AG04450 (cell line): ENCODE measurements around the gene TMC4. TPM values are rescaled to one million over a fixed set of nuclear protein-coding genes. Genes with fewer than 3 reads are reported as not detected.
A peak's percentile ranks its signal among the peaks of the same experiment; 100 is the strongest.

Source experiments
- CTCF ChIA-PET: fragments of 300-600, 350-600 bp; formaldehyde crosslinking; extraction: SDS; loops from one replicate; lab custom pipeline; 2022; ENCODE audit warnings: antibody characterized with exemption, inconsistent platforms; lab: Charles Lee
- POLR2A ChIA-PET: fragments of 350-600 bp; formaldehyde crosslinking; extraction: SDS; loops from one replicate; lab custom pipeline; 2021; ENCODE audit warnings: antibody characterized with exemption, inconsistent platforms; lab: Yijun Ruan, JAX
- DNase-seq: peaks from one replicate; pipeline ENCODE4 v3.0.0-alpha.2; 2011; ENCODE audit warnings: low read depth, low spot score
- H3K27ac ChIP-seq: one replicate; pipeline ENCODE4 v1.5.1; 2012; ENCODE audit warnings: low read depth, low read length, control low read depth
- H3K27me3 ChIP-seq: one replicate; pipeline ENCODE4 v1.6.0; 2012; ENCODE audit warnings: low read length; ENCODE audit not compliant: control insufficient read depth, insufficient read depth
- H3K4me3 ChIP-seq: 2 replicates; pipeline ENCODE4 v1.5.1; 2011; ENCODE audit warnings: mild to moderate bottlenecking, low read depth, low read length, control low read depth
- H3K9me3 ChIP-seq: 2 replicates; pipeline ENCODE4 v1.5.1; 2012; ENCODE audit warnings: low read length; ENCODE audit not compliant: control insufficient read depth, insufficient read depth
- CTCF ChIP-seq: IDR thresholded peaks from 2 replicates; pipeline ENCODE4 v1.5.1; 2011; ENCODE audit warnings: low read depth, low read length, control low read depth, inconsistent platforms
- polyA plus RNA-seq: library from polyadenylated mRNA; depleted of rRNA; stranded (reverse); fragments of >200 nt; gene quantifications from 2 replicates; pipeline ENCODE4 v1.2.3, GENCODE V29; 2011

TMC4 gene
- polyA plus RNA-seq, 1 experiment: 1.5 TPM

DNA sequence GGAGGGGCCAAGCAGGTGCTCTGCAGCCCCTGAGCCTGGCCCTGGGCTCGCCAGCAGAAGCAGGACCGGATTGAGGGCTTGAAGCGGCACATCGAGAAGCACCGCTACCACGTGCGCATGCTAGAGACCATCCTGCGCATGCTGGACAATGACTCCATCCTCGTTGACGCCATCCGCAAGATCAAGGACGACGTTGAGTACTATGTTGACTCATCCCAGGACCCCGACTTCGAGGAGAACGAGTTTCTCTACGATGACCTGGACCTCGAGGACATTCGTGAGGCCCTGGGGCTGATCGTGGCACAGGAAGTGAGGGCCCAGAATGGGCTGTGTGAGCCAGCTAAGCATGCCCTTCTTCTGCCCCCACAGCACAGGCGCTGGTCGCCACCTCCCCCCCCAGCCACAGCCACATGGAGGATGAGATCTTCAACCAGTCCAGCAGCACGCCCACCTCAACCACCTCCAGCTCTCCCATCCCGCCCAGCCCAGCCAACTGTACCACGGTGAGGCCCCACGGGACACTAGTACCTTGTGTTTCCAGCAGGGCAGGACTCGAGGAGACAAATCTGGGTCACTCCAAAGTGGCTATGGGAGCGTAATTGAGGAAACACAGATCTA lies 27.3 kb downstream of the TMC4 start:
- H3K27me3 ChIP-seq: no peaks in the 10 kb centered on the region
- POLR2A ChIA-PET: no interaction called here
- no peak for DNase-seq
- no peaks in the 10 kb centered on the region for H3K9me3 ChIP-seq
- CTCF ChIA-PET: no interaction called here
- H3K27ac ChIP-seq: no peak overlapping the region
- no peak overlapping the region for H3K4me3 ChIP-seq
- no peak for TF ChIP-seq CTCF

DNA sequence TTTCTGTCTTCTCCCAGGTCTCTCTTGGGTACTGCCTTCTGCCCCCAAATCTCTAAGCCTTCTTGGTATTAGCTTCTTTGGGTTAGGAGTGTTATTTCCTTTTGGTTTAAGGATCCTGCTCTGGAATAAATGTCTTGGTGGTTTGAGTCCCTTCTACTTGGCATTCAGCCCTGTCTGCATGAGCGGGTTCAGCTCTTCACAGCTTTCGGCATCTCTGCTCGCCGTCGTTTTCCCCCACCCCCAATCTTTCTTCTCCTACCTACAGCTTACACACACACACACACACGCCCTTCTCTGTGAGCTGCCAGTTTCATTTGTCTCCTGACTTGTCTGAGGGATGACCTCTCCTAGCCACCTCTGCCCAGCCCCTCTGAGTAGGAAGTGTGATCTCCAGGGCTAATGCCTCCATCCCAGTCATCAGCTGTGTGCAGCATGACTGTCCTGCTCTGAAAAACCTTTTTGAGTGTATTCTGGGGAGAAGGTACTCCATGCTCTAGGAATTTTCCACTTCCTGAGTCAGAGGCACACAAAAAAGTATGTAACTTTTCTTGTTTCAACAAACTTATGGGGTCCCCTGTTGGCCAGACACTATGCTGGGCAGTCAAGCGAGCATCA lies 30.7 kb downstream of the TMC4 start:
- no peak for TF ChIP-seq CTCF
- no peak overlapping the region for H3K27ac ChIP-seq
- H3K4me3 ChIP-seq: no peak overlapping the region
- no peak for DNase-seq
- no peaks in the 10 kb centered on the region for H3K27me3 ChIP-seq
- CTCF ChIA-PET: no interaction called here
- POLR2A ChIA-PET: interaction anchor here (0.5 kb wide), 1 partner anchor 1199 kb away, joined by 5 read pairs; no protein-coding TSS in a partner anchor
- no peaks in the 10 kb centered on the region; the same call in 1 of the 2 replicates for H3K9me3 ChIP-seq

- Histone ChIP-seq H3K4me3 (no peak overlapping the region), H3K27ac (no peak overlapping the region), H3K27me3 (no peaks in the 10 kb centered on the region), H3K9me3 (no peaks in the 10 kb centered on the region; the same call in 1 of the 2 replicates)
- CTCF ChIA-PET: no interaction called here
- DNase-seq: no peak
- TF ChIP-seq CTCF: no peak
- POLR2A ChIA-PET: no interaction called here
These were observed 31.6 kb downstream of the TMC4 start for GRCh38 chr19:54141356-54141755.

GRCh38 chr19:54138489-54139256 lies 34.3 kb downstream of the TMC4 start:
- peaks cover under 1% of the 10 kb centered on the region for H3K27me3 ChIP-seq
- ChIA-PET CTCF (no interaction called here), POLR2A (interaction anchor here (0.7 to 3.9 kb wide), 2 partner anchors 22 to 52 kb away, joined by 3 to 23 read pairs; partner anchors contain the start of genes MBOAT7 and TSEN34)
- peaks cover 2% of the 10 kb centered on the region for H3K9me3 ChIP-seq
- no peak for TF ChIP-seq CTCF
- peak overlapping the region; percentile 73 for H3K4me3 ChIP-seq
- no peak for DNase-seq
- H3K27ac ChIP-seq: no peak overlapping the region
